ENCODE measurements around the gene ANKRD10.

DNA sequence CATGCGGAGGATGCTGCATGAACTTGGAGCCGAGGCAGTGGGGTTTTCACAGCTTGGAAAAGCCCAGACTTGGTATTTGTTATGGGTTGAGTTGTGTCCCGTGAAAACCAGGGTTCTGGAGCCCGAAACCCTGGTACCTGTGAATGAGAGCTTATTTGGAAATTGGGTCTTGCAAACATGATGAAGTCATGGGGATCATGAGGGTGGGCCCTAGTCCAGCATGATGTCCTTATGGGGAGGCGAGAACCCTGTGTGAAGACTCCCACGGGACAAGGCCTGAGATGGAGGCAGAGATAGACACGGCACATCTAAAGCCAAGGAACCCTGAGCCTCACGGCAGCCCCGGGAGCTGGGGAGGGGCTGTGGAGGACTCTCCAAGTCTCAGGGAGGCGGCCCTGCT lies 82.3 kb downstream of the ANKRD10 start:
- TF ChIP-seq, protein P1, sequence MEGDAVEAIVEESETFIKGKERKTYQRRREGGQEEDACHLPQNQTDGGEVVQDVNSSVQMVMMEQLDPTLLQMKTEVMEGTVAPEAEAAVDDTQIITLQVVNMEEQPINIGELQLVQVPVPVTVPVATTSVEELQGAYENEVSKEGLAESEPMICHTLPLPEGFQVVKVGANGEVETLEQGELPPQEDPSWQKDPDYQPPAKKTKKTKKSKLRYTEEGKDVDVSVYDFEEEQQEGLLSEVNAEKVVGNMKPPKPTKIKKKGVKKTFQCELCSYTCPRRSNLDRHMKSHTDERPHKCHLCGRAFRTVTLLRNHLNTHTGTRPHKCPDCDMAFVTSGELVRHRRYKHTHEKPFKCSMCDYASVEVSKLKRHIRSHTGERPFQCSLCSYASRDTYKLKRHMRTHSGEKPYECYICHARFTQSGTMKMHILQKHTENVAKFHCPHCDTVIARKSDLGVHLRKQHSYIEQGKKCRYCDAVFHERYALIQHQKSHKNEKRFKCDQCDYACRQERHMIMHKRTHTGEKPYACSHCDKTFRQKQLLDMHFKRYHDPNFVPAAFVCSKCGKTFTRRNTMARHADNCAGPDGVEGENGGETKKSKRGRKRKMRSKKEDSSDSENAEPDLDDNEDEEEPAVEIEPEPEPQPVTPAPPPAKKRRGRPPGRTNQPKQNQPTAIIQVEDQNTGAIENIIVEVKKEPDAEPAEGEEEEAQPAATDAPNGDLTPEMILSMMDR (IDR thresholded peaks at IDR 0.05) = no peak
- no peak for TF ChIP-seq POLR2A (IDR thresholded peaks at IDR 0.05)
